Spleen (tissue), 11 donors: ENCODE measurements around the gene OSBPL9. TPM values are rescaled to one million over a fixed set of nuclear protein-coding genes. Genes with fewer than 3 reads are reported as not detected.

Experiments
- DNase-seq: peaks from one replicate; pipeline ENCODE4 v3.0.0-alpha.2; 2020
- H3K27ac ChIP-seq, 8 donors: fragments of 200-600 bp; sonication (generic) in 7 of 8; 1 replicate in 4 of 8; 2 replicates in 4 of 8; pipeline versions ENCODE4 v1.5.0 to v1.8.0; 2016 to 2021; ENCODE audit warnings: inconsistent platforms in 4 of 8, mild to moderate bottlenecking in 4 of 8, moderate library complexity in 1 of 8
- H3K27me3 ChIP-seq, 7 donors: fragments of 200-600 bp; sonication (generic) in 6 of 7; replicated peaks in 1 of 7; 1 replicate in 4 of 7; 2 replicates in 3 of 7; pipeline versions ENCODE4 v1.5.0 to v1.8.0; 2016 to 2021; ENCODE audit warnings: inconsistent platforms in 3 of 7, mild to moderate bottlenecking in 1 of 7
- H3K36me3 ChIP-seq, 6 donors: fragments of 200-600 bp; sonication (generic) in 5 of 6; 1 replicate in 4 of 6; 2 replicates in 2 of 6; pipeline versions ENCODE4 v1.5.0 to v1.8.0; 2016 to 2021; ENCODE audit warnings: inconsistent platforms in 2 of 6
- H3K4me1 ChIP-seq, 6 donors: fragments of 200-600 bp; sonication (generic) in 5 of 6; 1 replicate in 3 of 6; 2 replicates in 3 of 6; pipeline versions ENCODE4 v1.5.0 to v1.8.0; 2016 to 2021; ENCODE audit warnings: inconsistent platforms in 3 of 6
- H3K4me3 ChIP-seq, 8 donors: fragments of 200-600 bp; sonication (generic) in 7 of 8; 1 replicate in 4 of 8; 2 replicates in 4 of 8; pipeline versions ENCODE4 v1.5.0 to v1.8.0; 2016 to 2021; ENCODE audit warnings: inconsistent platforms in 4 of 8, mild to moderate bottlenecking in 4 of 8, moderate library complexity in 2 of 8
- H3K9me3 ChIP-seq, 8 donors: fragments of 200-600 bp; sonication (generic) in 7 of 8; 1 replicate in 4 of 8; 2 replicates in 4 of 8; pipeline versions ENCODE4 v1.5.0 to v1.8.0; 2016 to 2021; ENCODE audit warnings: inconsistent platforms in 4 of 8
- POLR2A ChIP-seq, 3 donors: fragments of 450-650 bp; IDR thresholded peaks; one replicate each; pipeline ENCODE4 v1.5.1; 2017; ENCODE audit warnings: antibody characterized with exemption in 3 of 3, mild to moderate bottlenecking in 1 of 3
- POLR2AphosphoS5 ChIP-seq, 3 donors: sonication (generic); formaldehyde crosslinking; IDR thresholded peaks; one replicate each; pipeline ENCODE4 v1.5.1; 2017; ENCODE audit warnings: antibody characterized with exemption in 3 of 3
- WGBS, 5 donors: extraction: QIAGEN DNeasy Blood & Tissue Kit in 3 of 5; methylation state at CpG; one replicate each; pipeline versions ENCODE4 v1.1.5 to v1.1.7; 2013 to 2018; 5-methylcytosine and 5-hydroxymethylcytosine counted together
- intact Hi-C: fragments of 100-400 bp; cut with DNase I; formaldehyde crosslinking; loops from one replicate; pipeline ENCODE4 v1.15.0; 2023; ENCODE audit warnings: low total_unique reads
- polyA plus RNA-seq, 3 donors: library from polyadenylated mRNA; stranded (reverse); fragments of 200-250 nt; gene quantifications; one replicate each; pipeline ENCODE4 v1.2.1, GENCODE V29; 2013
- total RNA-seq, 7 donors: library from RNA; depleted of rRNA in 3 of 7; stranded (reverse); fragments of >200 nt in 3 of 7; fragmentation: NEBNext Ultra II Directional in 4 of 7; extraction: Animal tissue kit (Norgen Biotek cat#: 25700) in 4 of 7; gene quantifications; one replicate each; pipeline versions ENCODE4 v1.1.0 to v1.2.1, GENCODE V29; 2016 to 2021
- TF ChIP-seq, protein P1 (sequence below), 11 experiments: fragments of 200-600 bp in 7 of 11; fragments of 450-650 bp in 4 of 11; sonication (generic) in 4 of 11; IDR thresholded peaks in 8 of 11; conservative IDR thresholded peaks in 3 of 11; 1 replicate in 7 of 11; 2 replicates in 4 of 11; pipeline versions ENCODE4 v1.4.0 to v1.8.0; 2016 to 2021; ENCODE audit warnings: antibody characterized with exemption in 11 of 11, inconsistent platforms in 4 of 11, mild to moderate bottlenecking in 1 of 11
- donor health status: healthy with polysubstance abuse.
- donor health status: DM: no; HTN: no; CAD: no; lungs with moderate emphysema.
- donor health status: DM: no; HTN: no; CAD: no.
- donor health status: Bipolar disorder and iron deficiency.
- donor health status: healthy.
- donor health status: DM: no; HTN: no; CAD: no.
- donor health status: DM: yes; HTN: yes; CAD: no.

The OSBPL9 gene
- total and polyA plus RNA-seq, 10 donors, result 34.6 to 97.4 (median 80.6) TPM

DNA sequence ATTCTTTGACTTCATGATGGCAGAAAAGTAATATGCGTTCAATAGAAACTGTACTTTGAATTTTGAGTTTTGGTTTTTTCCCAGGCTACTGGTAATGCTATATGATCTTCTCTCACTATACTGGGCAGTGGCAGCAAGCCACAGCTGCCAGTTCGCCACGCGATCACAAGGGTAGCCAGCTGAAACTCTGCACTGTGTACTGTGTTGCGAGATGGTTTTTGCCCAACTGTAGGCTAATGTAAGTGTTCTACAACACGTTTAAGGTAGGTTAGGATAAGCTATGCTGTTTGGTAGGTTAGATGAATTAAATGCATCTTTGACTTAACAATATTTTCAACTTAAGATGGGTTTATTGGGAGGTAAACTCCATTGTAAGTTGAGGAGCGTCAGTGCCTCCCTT, 138.5 kb downstream of the OSBPL9 start:
- TF ChIP-seq POLR2A (IDR thresholded peaks at IDR 0.05) (no peak), POLR2AphosphoS5 (IDR thresholded peaks at IDR 0.05) (no peak)
- TF ChIP-seq, protein P1, sequence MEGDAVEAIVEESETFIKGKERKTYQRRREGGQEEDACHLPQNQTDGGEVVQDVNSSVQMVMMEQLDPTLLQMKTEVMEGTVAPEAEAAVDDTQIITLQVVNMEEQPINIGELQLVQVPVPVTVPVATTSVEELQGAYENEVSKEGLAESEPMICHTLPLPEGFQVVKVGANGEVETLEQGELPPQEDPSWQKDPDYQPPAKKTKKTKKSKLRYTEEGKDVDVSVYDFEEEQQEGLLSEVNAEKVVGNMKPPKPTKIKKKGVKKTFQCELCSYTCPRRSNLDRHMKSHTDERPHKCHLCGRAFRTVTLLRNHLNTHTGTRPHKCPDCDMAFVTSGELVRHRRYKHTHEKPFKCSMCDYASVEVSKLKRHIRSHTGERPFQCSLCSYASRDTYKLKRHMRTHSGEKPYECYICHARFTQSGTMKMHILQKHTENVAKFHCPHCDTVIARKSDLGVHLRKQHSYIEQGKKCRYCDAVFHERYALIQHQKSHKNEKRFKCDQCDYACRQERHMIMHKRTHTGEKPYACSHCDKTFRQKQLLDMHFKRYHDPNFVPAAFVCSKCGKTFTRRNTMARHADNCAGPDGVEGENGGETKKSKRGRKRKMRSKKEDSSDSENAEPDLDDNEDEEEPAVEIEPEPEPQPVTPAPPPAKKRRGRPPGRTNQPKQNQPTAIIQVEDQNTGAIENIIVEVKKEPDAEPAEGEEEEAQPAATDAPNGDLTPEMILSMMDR (IDR thresholded peaks at IDR 0.05 in 8 of 11, conservative IDR thresholded peaks at IDR 0.05 in 3 of 11), result no peak
- 95 to 97% (median 95%) methylated on average over 7 of the region's 7 CpGs for WGBS, 5 donors
- Histone ChIP-seq H3K9me3 (peaks cover 0 to 8% (median 0%) of the 10 kb centered on the region in 8 donors), H3K27ac (no peak overlapping the region), H3K4me3 (no peak overlapping the region), H3K27me3 (no peaks in the 10 kb centered on the region), H3K36me3 (peaks cover 0 to 57% (median 29%) of the 10 kb centered on the region in 6 donors), H3K4me1 (peaks cover 0 to 4% (median 0%) of the 10 kb centered on the region in 6 donors)
- DNase-seq, result no peak
- intact Hi-C loops, result no loop called here

DNA sequence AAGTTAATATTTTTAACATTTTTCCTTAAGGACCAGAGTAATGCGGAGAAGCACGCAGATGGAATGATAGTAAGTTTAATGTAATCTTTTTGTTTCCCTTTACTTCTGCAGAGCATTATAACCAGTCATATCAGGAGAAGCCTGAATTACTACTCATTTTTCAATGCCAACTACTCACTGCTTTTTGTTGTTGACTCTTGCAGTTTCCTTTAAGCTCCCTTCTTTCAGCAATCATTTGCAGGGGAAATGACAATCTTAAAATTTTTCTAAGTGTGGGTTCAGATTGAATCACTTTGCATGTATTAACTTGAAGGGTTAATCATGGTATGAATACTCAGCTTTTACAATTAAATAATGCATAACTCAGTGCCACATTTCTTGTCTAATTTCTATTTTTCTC, 139.4 kb downstream of the OSBPL9 start:
- no peaks in the 10 kb centered on the region for H3K27me3 ChIP-seq
- 66 to 99% (median 95%) methylated on average over 2 of the region's 2 CpGs for WGBS, 5 donors
- TF ChIP-seq, protein P1 (IDR thresholded peaks at IDR 0.05 in 8 of 11, conservative IDR thresholded peaks at IDR 0.05 in 3 of 11), result no peak
- TF ChIP-seq POLR2A (IDR thresholded peaks at IDR 0.05) (no peak), POLR2AphosphoS5 (IDR thresholded peaks at IDR 0.05) (no peak)
- peaks cover 0 to 50% (median 24%) of the 10 kb centered on the region in 6 donors for H3K36me3 ChIP-seq
- H3K27ac ChIP-seq, result no peak overlapping the region
- no peak for DNase-seq
- intact Hi-C loops, result no loop called here
- H3K9me3 ChIP-seq, result peaks cover 0 to 8% (median 0%) of the 10 kb centered on the region in 8 donors
- no peak overlapping the region for H3K4me3 ChIP-seq
- peaks cover 0 to 4% (median 0%) of the 10 kb centered on the region in 6 donors for H3K4me1 ChIP-seq

DNA sequence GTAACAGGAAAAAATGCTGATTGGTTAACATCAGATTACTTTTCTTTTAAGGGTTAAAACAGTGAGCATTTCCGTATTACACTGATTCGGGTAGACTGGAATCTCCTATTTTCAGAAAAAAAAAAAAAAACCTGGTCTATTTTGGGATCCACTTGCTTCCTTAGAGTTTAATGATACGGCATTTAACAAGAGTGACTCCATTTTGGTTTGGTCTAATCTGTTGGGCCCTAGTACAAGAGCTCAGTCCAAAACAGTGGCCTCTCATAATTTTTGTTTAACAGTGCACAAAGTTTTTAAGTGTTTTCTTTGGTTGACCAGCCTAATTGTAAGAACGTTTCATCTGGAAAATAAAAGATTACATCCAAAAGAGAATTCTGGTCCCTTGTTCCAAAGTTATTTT, 141.4 kb downstream of the OSBPL9 start:
- Histone ChIP-seq H3K4me1 (peaks cover 0 to 6% (median 0%) of the 10 kb centered on the region in 6 donors), H3K27ac (no peak overlapping the region), H3K9me3 (no peaks in the 10 kb centered on the region), H3K27me3 (no peaks in the 10 kb centered on the region), H3K4me3 (no peak overlapping the region), H3K36me3 (peaks cover 0 to 50% (median 12%) of the 10 kb centered on the region in 6 donors)
- 87 to 93% (median 92%) methylated on average over 4 of the region's 4 CpGs for WGBS, 5 donors
- intact Hi-C loops, result no loop called here
- DNase-seq, result no peak
- TF ChIP-seq POLR2AphosphoS5 (IDR thresholded peaks at IDR 0.05) (no peak), POLR2A (IDR thresholded peaks at IDR 0.05) (no peak)
- TF ChIP-seq, protein P1 (IDR thresholded peaks at IDR 0.05 in 8 of 11, conservative IDR thresholded peaks at IDR 0.05 in 3 of 11), result no peak

DNA sequence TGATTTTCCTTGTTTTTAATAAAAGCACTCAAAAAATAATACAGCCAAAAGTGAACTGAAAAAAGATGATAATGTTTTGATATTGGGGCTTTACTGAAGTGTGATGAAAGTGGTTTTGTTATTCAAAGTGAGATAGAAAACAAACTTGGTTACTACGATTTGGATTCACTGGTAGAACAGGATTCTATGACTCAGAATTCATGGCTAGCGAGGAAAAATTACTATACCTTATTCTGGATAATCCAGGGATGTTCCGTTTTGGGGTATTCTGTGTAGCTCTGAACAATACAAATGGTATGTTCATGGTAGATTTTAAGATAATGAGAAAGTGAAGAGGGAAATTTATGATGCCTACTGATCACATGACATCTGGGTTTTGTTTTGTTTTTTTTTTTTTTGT, 144.0 kb downstream of the OSBPL9 start:
- H3K36me3 ChIP-seq, result peaks cover 0 to 47% (median 12%) of the 10 kb centered on the region in 6 donors
- 83 to 94% (median 89%) methylated on average over 3 of the region's 3 CpGs for WGBS, 5 donors
- no peak overlapping the region for H3K4me3 ChIP-seq
- DNase-seq, result no peak
- H3K27me3 ChIP-seq, result no peaks in the 10 kb centered on the region
- intact Hi-C loops, result loop anchor here (10.0 kb wide), 1 partner anchor 136 kb away; no protein-coding TSS in a partner anchor
- H3K9me3 ChIP-seq, result no peaks in the 10 kb centered on the region
- no peak overlapping the region for H3K27ac ChIP-seq
- peaks cover 0 to 6% (median 0%) of the 10 kb centered on the region in 6 donors for H3K4me1 ChIP-seq
- TF ChIP-seq POLR2A (IDR thresholded peaks at IDR 0.05) (no peak), POLR2AphosphoS5 (IDR thresholded peaks at IDR 0.05) (no peak)
- TF ChIP-seq, protein P1 (IDR thresholded peaks at IDR 0.05 in 8 of 11, conservative IDR thresholded peaks at IDR 0.05 in 3 of 11), result no peak
